Testis (tissue), 2 donors: ENCODE results near the gene ETS1.

Source experiments
- POLR2A ChIP-seq: fragments of 450-650 bp; IDR thresholded peaks from one replicate; pipeline ENCODE4 v1.6.1; 2017; ENCODE audit warnings: antibody characterized with exemption, mild to moderate bottlenecking, moderate library complexity
- TF ChIP-seq, protein P1 (sequence below), 3 experiments: fragments of 450-650 bp in 2 of 3; fragments of 200-600 bp in 1 of 3; sonication (generic) in 1 of 3; IDR thresholded peaks; one replicate each; pipeline ENCODE4 v1.5.1; 2016 to 2019; ENCODE audit warnings: antibody characterized with exemption in 3 of 3, mild to moderate bottlenecking in 2 of 3, moderate library complexity in 1 of 3

DNA sequence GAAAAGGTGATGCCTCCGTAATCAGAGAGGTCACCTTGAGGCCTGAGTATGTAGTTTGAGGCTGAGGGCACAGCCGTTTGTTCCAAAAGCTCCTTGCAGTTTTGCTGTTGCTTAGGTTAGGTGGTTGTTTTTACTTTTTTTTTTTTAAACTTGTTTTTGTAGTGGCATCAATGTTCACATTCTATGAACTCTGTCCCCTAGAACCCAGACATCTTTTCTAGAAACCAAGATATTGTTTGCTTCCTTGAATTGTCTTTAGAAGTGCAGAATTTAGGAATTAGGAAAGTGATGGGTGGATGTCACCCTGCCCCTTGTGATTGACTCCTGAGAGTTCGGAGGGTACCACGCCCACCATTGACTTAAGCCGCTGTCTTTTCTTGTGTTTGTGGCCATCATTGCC, 35.7 kb upstream of the ETS1 start:
- TF ChIP-seq, protein P1, sequence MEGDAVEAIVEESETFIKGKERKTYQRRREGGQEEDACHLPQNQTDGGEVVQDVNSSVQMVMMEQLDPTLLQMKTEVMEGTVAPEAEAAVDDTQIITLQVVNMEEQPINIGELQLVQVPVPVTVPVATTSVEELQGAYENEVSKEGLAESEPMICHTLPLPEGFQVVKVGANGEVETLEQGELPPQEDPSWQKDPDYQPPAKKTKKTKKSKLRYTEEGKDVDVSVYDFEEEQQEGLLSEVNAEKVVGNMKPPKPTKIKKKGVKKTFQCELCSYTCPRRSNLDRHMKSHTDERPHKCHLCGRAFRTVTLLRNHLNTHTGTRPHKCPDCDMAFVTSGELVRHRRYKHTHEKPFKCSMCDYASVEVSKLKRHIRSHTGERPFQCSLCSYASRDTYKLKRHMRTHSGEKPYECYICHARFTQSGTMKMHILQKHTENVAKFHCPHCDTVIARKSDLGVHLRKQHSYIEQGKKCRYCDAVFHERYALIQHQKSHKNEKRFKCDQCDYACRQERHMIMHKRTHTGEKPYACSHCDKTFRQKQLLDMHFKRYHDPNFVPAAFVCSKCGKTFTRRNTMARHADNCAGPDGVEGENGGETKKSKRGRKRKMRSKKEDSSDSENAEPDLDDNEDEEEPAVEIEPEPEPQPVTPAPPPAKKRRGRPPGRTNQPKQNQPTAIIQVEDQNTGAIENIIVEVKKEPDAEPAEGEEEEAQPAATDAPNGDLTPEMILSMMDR (IDR thresholded peaks at IDR 0.05), result no peak
- no peak for TF ChIP-seq POLR2A
